H9 (cell line): ENCODE measurements around the gene CLEC2D. TPM values are rescaled to one million over a fixed set of nuclear protein-coding genes. Genes with fewer than 3 reads are reported as not detected.

Experiments used
- DNase-seq: peaks from one replicate; pipeline ENCODE4 v3.0.0-alpha.2; 2017
- H2AFZ ChIP-seq: one replicate; pipeline ENCODE4 v1.6.1; 2013; ENCODE audit warnings: mild to moderate bottlenecking, low read length, control low read depth, moderate library complexity
- H2AK5ac ChIP-seq: 2 replicates; pipeline ENCODE4 v1.6.1; 2013; ENCODE audit warnings: low read length, control low read depth, mixed read lengths; ENCODE audit not compliant: insufficient read length
- H2BK120ac ChIP-seq: one replicate; pipeline ENCODE4 v1.6.1; 2013; ENCODE audit warnings: low read depth, mild to moderate bottlenecking, low read length, control low read depth, inconsistent platforms; ENCODE audit not compliant: poor library complexity, severe bottlenecking
- H2BK12ac ChIP-seq: 2 replicates; pipeline ENCODE4 v1.6.1; 2013; ENCODE audit warnings: low read length, control low read depth, mixed read lengths, low read depth; ENCODE audit not compliant: insufficient read length
- H2BK15ac ChIP-seq: 2 replicates; pipeline ENCODE4 v1.6.1; 2013; ENCODE audit warnings: low read depth, low read length, control low read depth
- H2BK20ac ChIP-seq: one replicate; pipeline ENCODE4 v1.6.1; 2013; ENCODE audit warnings: low read depth, mild to moderate bottlenecking, low read length, control low read depth, inconsistent platforms; ENCODE audit not compliant: poor library complexity, severe bottlenecking
- H2BK5ac ChIP-seq: 2 replicates; pipeline ENCODE4 v1.6.1; 2013; ENCODE audit warnings: low read length, control low read depth, mixed read lengths; ENCODE audit not compliant: insufficient read length
- H3K14ac ChIP-seq: 2 replicates; pipeline ENCODE4 v1.6.1; 2013; ENCODE audit warnings: low read length, control low read depth; ENCODE audit not compliant: insufficient read depth
- H3K18ac ChIP-seq: 2 replicates; pipeline ENCODE4 v1.6.1; 2013; ENCODE audit warnings: low read depth, mild to moderate bottlenecking, mixed read lengths, low read length, control low read depth; ENCODE audit not compliant: insufficient read length
- H3K23ac ChIP-seq: 2 replicates; pipeline ENCODE4 v1.6.1; 2013; ENCODE audit warnings: low read length, control low read depth, mixed read lengths, low read depth; ENCODE audit not compliant: insufficient read length
- H3K23me2 ChIP-seq: 2 replicates; pipeline ENCODE4 v1.6.1; 2013; ENCODE audit warnings: low read depth, mild to moderate bottlenecking, mixed read lengths, low read length, control low read depth; ENCODE audit not compliant: insufficient read length, poor library complexity, severe bottlenecking
- H3K27ac ChIP-seq: 2 replicates; pipeline ENCODE4 v1.5.1; 2013; ENCODE audit warnings: low read length, control low read depth, mixed read lengths, low read depth; ENCODE audit not compliant: insufficient read length
- H3K27me3 ChIP-seq: 2 replicates; pipeline ENCODE4 v1.6.1; 2013; ENCODE audit warnings: low read length, control low read depth, inconsistent platforms; ENCODE audit not compliant: insufficient read depth
- H3K4ac ChIP-seq: 2 replicates; pipeline ENCODE4 v1.6.1; 2013; ENCODE audit warnings: low read depth, mild to moderate bottlenecking, control low read depth, inconsistent platforms, low read length, moderate library complexity
- H3K4me1 ChIP-seq: 2 replicates; pipeline ENCODE4 v1.6.1; 2013; ENCODE audit warnings: low read length, control low read depth, inconsistent platforms; ENCODE audit not compliant: insufficient read depth
- H3K4me2 ChIP-seq: 2 replicates; pipeline ENCODE4 v1.6.1; 2013; ENCODE audit warnings: low read length, control low read depth, mixed read lengths; ENCODE audit not compliant: insufficient read length, insufficient read depth
- H3K56ac ChIP-seq: 2 replicates; pipeline ENCODE4 v1.6.1; 2013; ENCODE audit warnings: low read depth, mild to moderate bottlenecking, mixed read lengths, low read length, control low read depth; ENCODE audit not compliant: insufficient read length
- H3K79me1 ChIP-seq: 2 replicates; pipeline ENCODE4 v1.6.1; 2013; ENCODE audit warnings: low read depth, mild to moderate bottlenecking, moderate library complexity, low read length, control low read depth, inconsistent platforms; ENCODE audit not compliant: insufficient read depth, poor library complexity, severe bottlenecking
- H3K79me2 ChIP-seq: 2 replicates; pipeline ENCODE4 v1.6.1; 2013; ENCODE audit warnings: low read length, control low read depth, inconsistent platforms; ENCODE audit not compliant: insufficient read depth
- H3K9ac ChIP-seq: 2 replicates; pipeline ENCODE4 v1.6.1; 2013; ENCODE audit warnings: low read length, control low read depth, mixed read lengths; ENCODE audit not compliant: insufficient read length; ENCODE audit errors: extremely low read depth
- H3K9me3 ChIP-seq: one replicate; pipeline ENCODE4 v1.6.1; 2013; ENCODE audit warnings: low read depth, low read length, inconsistent platforms; ENCODE audit not compliant: control insufficient read depth
- H3T11ph ChIP-seq: one replicate; pipeline ENCODE4 v1.6.1; 2013; ENCODE audit warnings: mild to moderate bottlenecking, low read length, control low read depth, inconsistent platforms
- H4K20me1 ChIP-seq: one replicate; pipeline ENCODE4 v1.6.1; 2013; ENCODE audit not compliant: control insufficient read depth, insufficient read length, insufficient read depth
- H4K5ac ChIP-seq: 2 replicates; pipeline ENCODE4 v1.6.1; 2013; ENCODE audit warnings: low read depth, mild to moderate bottlenecking, mixed read lengths, low read length, control low read depth; ENCODE audit not compliant: insufficient read length
- H4K8ac ChIP-seq: replicated peaks from 2 replicates; pipeline ENCODE4 v1.6.1; 2013; ENCODE audit warnings: low read length, control low read depth, mixed read lengths, low read depth; ENCODE audit not compliant: insufficient read length
- H4K91ac ChIP-seq: 2 replicates; pipeline ENCODE4 v1.6.1; 2013; ENCODE audit warnings: low read depth, mild to moderate bottlenecking, moderate library complexity, mixed read lengths, low read length, control low read depth; ENCODE audit not compliant: insufficient read length
- H3K27ac Mint-ChIP-seq, 3 experiments: 2 replicates in 2 of 3; 3 replicates in 1 of 3; pipeline ENCODE4 v1.8.0; 2020 to 2021; ENCODE audit warnings: mixed read lengths in 3 of 3, mild to moderate bottlenecking in 1 of 3, moderate library complexity in 1 of 3
- H3K27me3 Mint-ChIP-seq: 2 replicates; pipeline ENCODE4 v1.8.0; 2021; ENCODE audit warnings: low read depth, mild to moderate bottlenecking, moderate library complexity, mixed read lengths
- H3K36me3 Mint-ChIP-seq, 3 experiments: 2 replicates in 2 of 3; 3 replicates in 1 of 3; pipeline ENCODE4 v1.8.0; 2020 to 2021; ENCODE audit warnings: low read depth in 3 of 3, mixed read lengths in 3 of 3; ENCODE audit not compliant: insufficient read depth in 1 of 3
- H3K4me1 Mint-ChIP-seq, 2 experiments: 2 replicates each; pipeline ENCODE4 v1.8.0; 2020; ENCODE audit warnings: mixed read lengths in 2 of 2
- H3K4me3 Mint-ChIP-seq, 2 experiments: 2 replicates in 1 of 2; 3 replicates in 1 of 2; pipeline ENCODE4 v1.8.0; 2020 to 2021; ENCODE audit warnings: mild to moderate bottlenecking in 2 of 2, mixed read lengths in 2 of 2, moderate library complexity in 1 of 2
- H3K9me3 Mint-ChIP-seq, 2 experiments: 2 replicates in 1 of 2; 3 replicates in 1 of 2; pipeline ENCODE4 v1.8.0; 2020; ENCODE audit warnings: mild to moderate bottlenecking in 2 of 2, mixed read lengths in 2 of 2, moderate library complexity in 1 of 2
- CTCF ChIP-seq: fragments of 200-600 bp; sonication (generic); conservative IDR thresholded peaks from 3 replicates; pipeline ENCODE4 v1.8.0; 2021; ENCODE audit warnings: antibody characterized with exemption, mild to moderate bottlenecking
- WGBS: extraction: QIAGEN DNeasy Blood & Tissue Kit; methylation state at CpG from one replicate; pipeline ENCODE4 v1.1.7; 2013; ENCODE audit warnings: missing lambda C conversion rate, low lambda C conversion rate, mixed read lengths; ENCODE audit not compliant: insufficient read length; ENCODE audit errors: extremely low coverage; 5-methylcytosine and 5-hydroxymethylcytosine counted together
- total RNA-seq: library from RNA; stranded (reverse); gene quantifications from 2 replicates; pipeline ENCODE4 v1.2.1, GENCODE V29; 2021

Gene CLEC2D
- total RNA-seq, 1 experiment from 2014 or later: 2.1 TPM

- H3K79me2 ChIP-seq: no peaks in the 10 kb centered on the region; the same call in 1 of the 2 replicates
- no peak overlapping the region for H3K14ac ChIP-seq
- H4K8ac ChIP-seq: no peak overlapping the region
- H3K9ac ChIP-seq: no peak overlapping the region
- H4K5ac ChIP-seq: no peak overlapping the region
- no peak overlapping the region for H2BK120ac ChIP-seq
- peak overlapping the region; percentile 30 for H3K27ac ChIP-seq
- Mint-ChIP-seq H3K9me3 (no peaks in the 10 kb centered on the region), H3K4me3 (no peak overlapping the region; a peak in 1 of 5 replicates), H3K27me3 (no peaks in the 10 kb centered on the region), H3K4me1 (peaks cover 36 to 37% of the 10 kb centered on the region in 2 experiments), H3K27ac (peak overlapping the region; percentile 30 to 68 (median 66); a peak in 4 of 7 replicates), H3K36me3 (peaks cover 3 to 13% (median 4%) of the 10 kb centered on the region in 3 experiments; a peak in 5 of 7 replicates)
- no peak for TF ChIP-seq CTCF
- H3K4me1 ChIP-seq: peaks cover 7% of the 10 kb centered on the region; the same call in 1 of the 2 replicates
- no peak overlapping the region for H2AFZ ChIP-seq
- H2BK15ac ChIP-seq: no peak overlapping the region
- H2BK12ac ChIP-seq: no peak overlapping the region
- H3K23ac ChIP-seq: no peak overlapping the region
- H2BK5ac ChIP-seq: no peak overlapping the region
- no peaks in the 10 kb centered on the region for H3K9me3 ChIP-seq
- H3K18ac ChIP-seq: no peak overlapping the region
- H4K91ac ChIP-seq: no peak overlapping the region
- H3K4me2 ChIP-seq: no peak overlapping the region
- H2BK20ac ChIP-seq: no peak overlapping the region
- H3T11ph ChIP-seq: no peak overlapping the region
- no peaks in the 10 kb centered on the region for H3K27me3 ChIP-seq
- DNase-seq: no peak
- no peak overlapping the region for H2AK5ac ChIP-seq
- H4K20me1 ChIP-seq: no peaks in the 10 kb centered on the region
- H3K4ac ChIP-seq: no peak overlapping the region
- no CpG with 5 or more reads among the region's 3 CpGs for WGBS
- no peak overlapping the region for H3K56ac ChIP-seq
- H3K79me1 ChIP-seq: no peaks in the 10 kb centered on the region
- peaks cover 14% of the 10 kb centered on the region for H3K23me2 ChIP-seq
Measured at GRCh38 chr12:9651265-9651729, 18.2 kb upstream of the CLEC2D start.
